ENCODE measurements around the gene CLSTN1.
A peak's percentile ranks its signal among the peaks of the same experiment; 100 is the strongest.

CLSTN1 gene

DNA sequence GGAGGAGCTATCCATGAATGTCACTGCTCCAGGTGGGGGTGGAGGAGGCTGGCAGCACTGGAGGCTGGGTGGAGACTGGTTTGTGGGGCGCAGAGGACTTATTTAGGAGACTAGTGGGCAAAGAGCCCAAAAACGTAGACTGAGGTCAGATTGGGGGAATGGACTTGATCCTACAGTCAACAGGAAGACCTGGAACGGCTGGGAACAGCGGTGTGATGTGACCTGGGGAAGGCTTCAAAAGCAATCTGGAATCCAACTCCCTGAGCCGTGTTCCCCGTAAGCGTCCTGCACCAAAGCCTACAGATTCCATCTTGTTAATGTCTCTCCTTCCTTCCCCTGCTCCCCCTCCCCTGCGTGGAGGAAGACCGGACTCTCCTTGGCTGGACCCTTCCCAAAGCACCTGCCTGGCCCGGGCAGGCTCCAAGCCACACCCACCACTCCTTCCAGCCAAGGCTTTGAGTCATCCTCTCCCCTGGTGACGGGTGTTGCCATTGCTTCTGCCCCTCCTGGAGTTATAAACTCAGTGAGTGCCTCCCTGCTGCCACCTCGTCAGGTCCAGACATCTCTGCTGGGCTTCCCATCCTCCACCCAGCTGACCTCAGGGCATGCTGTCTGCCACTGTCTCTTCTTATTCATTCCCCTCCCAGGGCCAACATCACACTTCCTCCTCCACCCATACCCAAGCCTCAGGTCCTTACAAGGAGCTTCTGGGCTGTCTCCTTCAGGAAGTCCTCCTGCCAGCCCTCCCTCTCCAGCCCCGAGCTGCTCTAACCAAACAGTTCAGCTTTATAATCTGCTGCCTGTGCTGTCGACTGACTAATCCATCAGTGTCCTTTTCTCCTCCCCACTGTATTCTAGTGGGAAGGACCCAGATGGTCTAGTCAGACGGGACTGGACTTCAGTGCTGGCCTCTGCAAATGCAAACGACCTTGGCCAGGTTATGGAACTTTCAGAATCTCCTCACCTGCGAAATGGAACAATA is 1.6 kb upstream of the CLSTN1 start:
- H3K27ac ChIP-seq (ENCODE audit: low read depth, low read length) = no peak overlapping the region
- peak overlapping the region; percentile 86 for H3K4me3 ChIP-seq (ENCODE audit: low read depth, low read length)

DNA sequence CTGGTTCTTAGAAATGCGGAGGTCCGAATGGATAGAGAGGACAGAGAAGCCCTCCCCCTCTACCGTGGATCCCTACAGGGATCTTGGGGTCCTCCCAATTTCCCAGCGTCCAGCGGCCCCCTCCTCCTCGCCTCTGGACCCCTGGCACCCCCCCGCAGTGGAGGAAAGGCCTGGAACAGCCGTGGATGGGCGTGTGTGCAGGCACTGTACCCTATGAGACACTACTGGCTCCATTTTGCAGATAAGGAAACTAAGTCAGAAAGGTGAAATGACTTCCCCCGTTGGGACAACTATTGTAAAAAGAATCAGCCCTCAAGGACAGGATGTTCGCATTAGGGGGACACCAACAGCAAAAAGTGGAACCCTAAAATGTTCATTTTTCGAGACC is 931 bp upstream of the CLSTN1 start:
- Histone ChIP-seq H3K27me3 (ENCODE audit: control insufficient read depth, insufficient read depth, low read length) (peaks cover 9% of the 10 kb centered on the region), H3K36me3 (ENCODE audit: control insufficient read depth, insufficient read depth, low read length) (no peaks in the 10 kb centered on the region), H3K9ac (ENCODE audit: low read length) (peak overlapping the region; percentile 84), H3K4me3 (ENCODE audit: low read depth, low read length) (peak overlapping the region; percentile 86), H3K9me3 (ENCODE audit: control insufficient read depth, insufficient read depth, low read depth, low read length) (no peaks in the 10 kb centered on the region), H3K4me1 (ENCODE audit: control insufficient read depth, insufficient read depth, low read length) (peaks cover 30% of the 10 kb centered on the region), H3K27ac (ENCODE audit: low read depth, low read length) (no peak overlapping the region; the same call in 1 of the 2 replicates)

More for the DNA sequence above, 1.6 kb upstream of the CLSTN1 start:
- Histone ChIP-seq H3K9me3 (ENCODE audit: control insufficient read depth, insufficient read depth, low read depth, low read length) (no peaks in the 10 kb centered on the region), H3K27me3 (ENCODE audit: control insufficient read depth, insufficient read depth, low read length) (peaks cover 9% of the 10 kb centered on the region), H3K36me3 (ENCODE audit: control insufficient read depth, insufficient read depth, low read length) (no peaks in the 10 kb centered on the region), H3K4me1 (ENCODE audit: control insufficient read depth, insufficient read depth, low read length) (peaks cover 30% of the 10 kb centered on the region), H3K9ac (ENCODE audit: low read length) (peak overlapping the region; percentile 84)

DNA sequence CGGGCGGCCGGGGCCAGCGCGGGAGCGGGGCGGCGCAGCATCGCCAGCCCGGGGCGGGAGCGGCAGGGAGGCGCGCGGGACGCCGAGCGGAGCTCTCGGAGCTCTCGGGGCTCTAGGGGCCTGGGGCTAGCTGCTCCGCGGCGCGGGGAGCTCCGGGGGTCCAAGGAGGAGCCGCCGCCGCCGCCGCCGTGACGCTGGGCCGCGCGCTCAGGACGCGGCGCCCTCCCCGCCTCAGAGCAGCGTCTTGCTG is 147 bp downstream of the CLSTN1 start:
- H3K4me1 ChIP-seq (ENCODE audit: control insufficient read depth, insufficient read depth, low read length) = peaks cover 30% of the 10 kb centered on the region
- peaks cover 9% of the 10 kb centered on the region for H3K27me3 ChIP-seq (ENCODE audit: control insufficient read depth, insufficient read depth, low read length)
- no peak overlapping the region for H3K27ac ChIP-seq (ENCODE audit: low read depth, low read length)
- H3K9me3 ChIP-seq (ENCODE audit: control insufficient read depth, insufficient read depth, low read depth, low read length) = no peaks in the 10 kb centered on the region
- peak overlapping the region; percentile 93 for H3K4me3 ChIP-seq (ENCODE audit: low read depth, low read length)
- H3K9ac ChIP-seq (ENCODE audit: low read length) = peak overlapping the region; percentile 84
- H3K36me3 ChIP-seq (ENCODE audit: control insufficient read depth, insufficient read depth, low read length) = no peaks in the 10 kb centered on the region

DNA sequence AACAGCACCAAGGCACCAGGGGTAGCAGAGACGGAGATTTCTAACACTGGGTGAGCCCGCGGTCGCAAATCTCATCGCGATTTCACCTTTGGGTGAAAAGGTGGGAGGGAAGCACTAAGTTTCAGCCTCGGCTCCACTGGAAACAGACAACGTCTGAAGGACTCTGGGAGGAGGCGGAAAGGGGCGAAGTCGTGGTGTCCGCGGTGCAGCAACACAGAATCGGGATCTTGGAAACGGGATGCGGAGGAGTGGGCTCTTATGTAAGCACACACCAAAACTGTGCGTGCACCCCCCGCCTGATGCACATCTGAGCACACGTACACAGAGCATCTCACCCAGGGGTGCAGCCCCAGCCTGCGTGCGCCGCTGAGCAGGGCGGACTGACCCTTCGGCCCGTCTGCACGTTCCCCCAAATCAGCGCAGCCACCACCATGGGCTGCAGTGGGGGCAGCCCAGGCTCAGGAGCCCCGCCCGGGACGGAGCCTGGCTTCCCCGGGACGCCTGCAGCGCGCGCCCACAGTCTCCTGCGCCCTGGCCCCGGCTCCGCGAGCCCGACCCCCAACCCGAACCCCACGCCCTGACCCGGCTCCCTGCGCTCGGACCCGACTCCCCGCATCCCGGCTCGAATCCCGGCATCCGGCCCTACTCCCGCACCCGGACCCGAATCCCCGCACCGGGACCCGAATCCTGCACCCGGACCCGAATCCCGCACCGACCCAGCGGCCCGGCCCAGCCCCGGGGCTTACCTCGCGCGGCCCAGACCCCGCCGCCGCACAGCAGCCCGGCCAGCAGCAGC is 670 bp downstream of the CLSTN1 start:
- H3K36me3 ChIP-seq (ENCODE audit: control insufficient read depth, insufficient read depth, low read length) = no peaks in the 10 kb centered on the region
- no peaks in the 10 kb centered on the region for H3K9me3 ChIP-seq (ENCODE audit: control insufficient read depth, insufficient read depth, low read depth, low read length)
- H3K27me3 ChIP-seq (ENCODE audit: control insufficient read depth, insufficient read depth, low read length) = peaks cover 9% of the 10 kb centered on the region
- H3K4me3 ChIP-seq (ENCODE audit: low read depth, low read length) = peak overlapping the region; percentile 93
- peaks cover 30% of the 10 kb centered on the region for H3K4me1 ChIP-seq (ENCODE audit: control insufficient read depth, insufficient read depth, low read length)
- H3K27ac ChIP-seq (ENCODE audit: low read depth, low read length) = peak overlapping the region; percentile 31; the same call in 1 of the 2 replicates
- H3K9ac ChIP-seq (ENCODE audit: low read length) = peak overlapping the region; percentile 84

DNA sequence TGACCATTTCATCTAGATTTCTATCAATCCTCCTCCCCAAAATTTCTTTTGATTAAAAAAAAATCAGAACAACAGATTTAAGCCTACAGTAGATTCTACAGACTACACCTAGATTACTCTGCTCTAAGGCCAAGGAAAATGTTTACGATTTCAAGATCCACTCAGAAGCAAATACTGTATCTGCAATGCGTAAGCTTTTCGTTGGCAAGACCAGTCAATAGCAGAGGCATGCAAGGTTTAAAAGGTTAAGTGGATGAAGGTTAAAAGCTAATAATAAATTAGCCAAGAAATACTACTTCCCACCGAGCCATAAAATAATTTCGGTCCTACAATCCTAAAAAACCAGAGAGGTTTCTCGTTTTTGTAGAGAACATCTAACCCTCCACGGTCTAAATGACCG is 1.3 kb downstream of the CLSTN1 start:
- Histone ChIP-seq H3K27me3 (ENCODE audit: control insufficient read depth, insufficient read depth, low read length) (peaks cover 9% of the 10 kb centered on the region), H3K4me3 (ENCODE audit: low read depth, low read length) (peak overlapping the region; percentile 93), H3K9ac (ENCODE audit: low read length) (peak overlapping the region; percentile 84), H3K36me3 (ENCODE audit: control insufficient read depth, insufficient read depth, low read length) (no peaks in the 10 kb centered on the region), H3K4me1 (ENCODE audit: control insufficient read depth, insufficient read depth, low read length) (peaks cover 31% of the 10 kb centered on the region), H3K9me3 (ENCODE audit: control insufficient read depth, insufficient read depth, low read depth, low read length) (no peaks in the 10 kb centered on the region), H3K27ac (ENCODE audit: low read depth, low read length) (no peak overlapping the region; the same call in 1 of the 2 replicates)

DNA sequence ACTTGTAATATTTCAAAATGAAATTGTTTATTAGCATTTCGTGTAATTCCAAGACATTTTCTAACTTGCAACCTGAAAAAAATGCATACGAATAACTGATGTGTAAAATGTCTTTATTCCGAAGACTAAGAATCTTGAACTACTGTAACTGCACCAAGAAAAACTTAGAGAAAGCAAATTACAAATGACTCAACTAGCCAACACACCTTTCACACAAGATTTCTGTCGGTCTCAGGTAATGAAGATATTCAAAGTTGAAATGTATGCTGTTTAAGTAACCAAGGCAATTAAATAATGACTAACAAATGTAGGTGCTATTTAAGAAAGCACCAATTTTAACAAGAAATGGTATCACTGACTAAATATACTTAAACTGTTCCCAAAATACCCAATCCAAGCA is 2.1 kb downstream of the CLSTN1 start:
- Histone ChIP-seq H3K4me3 (ENCODE audit: low read depth, low read length) (peak overlapping the region; percentile 93), H3K4me1 (ENCODE audit: control insufficient read depth, insufficient read depth, low read length) (peaks cover 37% of the 10 kb centered on the region), H3K36me3 (ENCODE audit: control insufficient read depth, insufficient read depth, low read length) (no peaks in the 10 kb centered on the region), H3K27me3 (ENCODE audit: control insufficient read depth, insufficient read depth, low read length) (peaks cover 9% of the 10 kb centered on the region), H3K27ac (ENCODE audit: low read depth, low read length) (no peak overlapping the region), H3K9ac (ENCODE audit: low read length) (no peak overlapping the region), H3K9me3 (ENCODE audit: control insufficient read depth, insufficient read depth, low read depth, low read length) (no peaks in the 10 kb centered on the region)

DNA sequence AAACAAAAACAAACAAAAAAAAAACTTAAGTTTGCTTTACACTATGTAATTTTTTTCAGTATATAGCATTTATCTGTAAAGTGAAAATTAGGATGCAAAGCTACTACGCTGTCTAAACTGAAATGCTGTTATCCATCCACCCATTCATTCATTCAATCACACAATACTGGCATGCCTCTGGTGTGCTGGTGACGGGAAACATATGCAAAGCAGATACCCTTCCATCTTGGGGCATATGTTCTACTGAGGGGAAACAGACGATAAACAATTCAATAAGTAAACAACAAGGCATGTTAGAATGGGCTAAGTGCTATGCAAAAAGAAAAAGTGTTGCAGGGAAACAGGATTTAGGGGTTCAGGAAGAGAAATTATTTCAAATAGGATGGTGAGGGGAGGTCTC is 3.2 kb downstream of the CLSTN1 start:
- Histone ChIP-seq H3K27ac (ENCODE audit: low read depth, low read length) (no peak overlapping the region), H3K9ac (ENCODE audit: low read length) (no peak overlapping the region), H3K27me3 (ENCODE audit: control insufficient read depth, insufficient read depth, low read length) (peaks cover 9% of the 10 kb centered on the region), H3K4me3 (ENCODE audit: low read depth, low read length) (no peak overlapping the region), H3K36me3 (ENCODE audit: control insufficient read depth, insufficient read depth, low read length) (no peaks in the 10 kb centered on the region), H3K9me3 (ENCODE audit: control insufficient read depth, insufficient read depth, low read depth, low read length) (no peaks in the 10 kb centered on the region), H3K4me1 (ENCODE audit: control insufficient read depth, insufficient read depth, low read length) (peaks cover 31% of the 10 kb centered on the region)

DNA sequence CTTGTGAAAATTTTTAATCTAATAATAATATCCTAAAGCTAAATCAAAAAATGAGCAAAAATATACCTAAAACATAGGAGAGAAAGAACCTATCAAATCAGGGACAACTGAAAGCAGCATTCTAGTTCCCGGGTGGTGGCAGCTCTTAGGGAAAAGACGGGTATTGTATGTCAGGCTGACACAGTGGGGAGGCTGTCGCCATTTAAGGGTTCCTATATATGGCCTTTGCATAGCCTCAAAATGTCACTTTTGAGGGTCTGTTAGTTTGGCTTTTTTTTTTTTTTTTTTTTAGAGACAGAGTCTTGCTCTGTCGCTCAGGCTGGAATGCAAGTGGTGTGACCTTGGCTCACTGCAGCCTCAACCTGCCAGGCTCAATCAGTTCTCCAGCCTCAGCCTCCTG is 6.0 kb downstream of the CLSTN1 start:
- Histone ChIP-seq H3K4me3 (ENCODE audit: low read depth, low read length) (no peak overlapping the region), H3K27me3 (ENCODE audit: control insufficient read depth, insufficient read depth, low read length) (no peaks in the 10 kb centered on the region), H3K27ac (ENCODE audit: low read depth, low read length) (no peak overlapping the region), H3K4me1 (ENCODE audit: control insufficient read depth, insufficient read depth, low read length) (peaks cover 21% of the 10 kb centered on the region), H3K36me3 (ENCODE audit: control insufficient read depth, insufficient read depth, low read length) (no peaks in the 10 kb centered on the region), H3K9me3 (ENCODE audit: control insufficient read depth, insufficient read depth, low read depth, low read length) (no peaks in the 10 kb centered on the region), H3K9ac (ENCODE audit: low read length) (no peak overlapping the region)

DNA sequence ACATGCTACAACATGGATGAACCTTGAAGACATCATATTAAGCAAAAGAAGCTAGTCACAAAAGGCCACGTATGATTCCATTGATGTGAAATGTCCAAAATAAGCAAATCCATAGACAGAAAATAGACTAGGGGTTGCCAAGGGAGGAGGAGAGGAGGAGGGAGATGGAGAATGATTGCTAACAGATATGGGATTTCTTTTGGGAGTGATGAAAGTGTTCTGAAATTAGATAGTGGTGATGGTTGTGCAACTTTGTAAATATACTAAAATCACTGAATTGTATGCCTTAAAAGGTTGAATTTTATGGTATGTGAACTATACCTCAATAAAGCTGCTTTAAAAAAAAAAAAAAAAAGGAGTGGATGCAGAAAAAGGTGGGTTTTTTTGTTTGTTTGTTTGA is 7.6 kb downstream of the CLSTN1 start:
- Histone ChIP-seq H3K4me3 (ENCODE audit: low read depth, low read length) (no peak overlapping the region), H3K9me3 (ENCODE audit: control insufficient read depth, insufficient read depth, low read depth, low read length) (no peaks in the 10 kb centered on the region), H3K36me3 (ENCODE audit: control insufficient read depth, insufficient read depth, low read length) (no peaks in the 10 kb centered on the region), H3K4me1 (ENCODE audit: control insufficient read depth, insufficient read depth, low read length) (peaks cover 8% of the 10 kb centered on the region), H3K27ac (ENCODE audit: low read depth, low read length) (no peak overlapping the region), H3K9ac (ENCODE audit: low read length) (no peak overlapping the region), H3K27me3 (ENCODE audit: control insufficient read depth, insufficient read depth, low read length) (no peaks in the 10 kb centered on the region)

DNA sequence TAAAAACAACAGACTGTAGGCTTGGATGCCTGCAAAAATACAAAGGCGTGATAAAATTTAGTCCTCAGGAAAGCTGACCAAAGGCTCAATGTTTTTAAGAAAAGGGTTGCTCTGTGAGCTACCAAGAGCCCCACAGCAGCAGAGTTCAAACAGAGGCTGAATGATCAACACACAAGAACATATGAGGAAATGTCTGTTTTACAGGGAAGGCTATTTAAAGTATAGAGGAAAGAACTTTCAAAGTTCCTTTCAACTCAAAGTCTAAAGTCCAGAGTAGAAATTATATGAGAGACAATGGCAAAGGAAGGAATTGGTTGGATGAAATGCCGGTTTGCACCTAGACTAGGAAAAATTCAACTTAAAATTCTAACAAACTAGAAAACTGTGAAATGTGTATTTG is 8.6 kb downstream of the CLSTN1 start:
- Histone ChIP-seq H3K4me3 (ENCODE audit: low read depth, low read length) (no peak overlapping the region), H3K27me3 (ENCODE audit: control insufficient read depth, insufficient read depth, low read length) (no peaks in the 10 kb centered on the region), H3K27ac (ENCODE audit: low read depth, low read length) (no peak overlapping the region), H3K9ac (ENCODE audit: low read length) (no peak overlapping the region), H3K4me1 (ENCODE audit: control insufficient read depth, insufficient read depth, low read length) (peaks cover 8% of the 10 kb centered on the region), H3K9me3 (ENCODE audit: control insufficient read depth, insufficient read depth, low read depth, low read length) (no peaks in the 10 kb centered on the region), H3K36me3 (ENCODE audit: control insufficient read depth, insufficient read depth, low read length) (no peaks in the 10 kb centered on the region)

DNA sequence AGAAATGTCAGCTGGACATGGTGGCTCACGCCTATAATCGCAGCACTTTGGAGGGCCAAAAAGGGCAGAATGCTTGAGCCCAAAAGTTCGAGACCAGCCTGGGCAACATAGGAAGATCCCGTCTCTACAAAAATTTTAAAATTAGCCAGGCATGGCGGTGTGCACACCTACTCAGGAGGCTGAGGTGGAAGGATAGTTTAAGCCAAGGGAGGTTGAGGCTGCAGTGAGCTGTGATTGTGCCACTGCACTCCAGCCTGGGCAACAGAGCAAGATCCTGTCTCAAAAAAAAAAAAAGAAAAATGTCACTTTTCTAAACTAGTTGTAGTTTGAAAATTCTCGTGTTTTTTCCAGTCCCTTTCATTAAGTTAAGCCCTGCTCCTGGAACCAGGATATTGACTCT is 9.1 kb downstream of the CLSTN1 start:
- Histone ChIP-seq H3K9ac (ENCODE audit: low read length) (no peak overlapping the region), H3K9me3 (ENCODE audit: control insufficient read depth, insufficient read depth, low read depth, low read length) (no peaks in the 10 kb centered on the region), H3K27me3 (ENCODE audit: control insufficient read depth, insufficient read depth, low read length) (no peaks in the 10 kb centered on the region), H3K4me3 (ENCODE audit: low read depth, low read length) (no peak overlapping the region), H3K4me1 (ENCODE audit: control insufficient read depth, insufficient read depth, low read length) (peaks cover 8% of the 10 kb centered on the region), H3K36me3 (ENCODE audit: control insufficient read depth, insufficient read depth, low read length) (no peaks in the 10 kb centered on the region), H3K27ac (ENCODE audit: low read depth, low read length) (no peak overlapping the region)

Measured in HUES6 (cell line).